AG09319 (cell line): ENCODE measurements around the gene TIMM44.

Experiments
- DNase-seq: peaks from one replicate; pipeline ENCODE4 v3.0.0-alpha.2; 2010; ENCODE audit warnings: low read depth; ENCODE audit errors: extremely low read depth
- TF ChIP-seq, protein P1 (sequence below): IDR thresholded peaks from 2 replicates; pipeline ENCODE4 v1.5.1; 2011; ENCODE audit warnings: low read depth, mild to moderate bottlenecking, inconsistent platforms, low read length, moderate library complexity

Gene TIMM44

DNA sequence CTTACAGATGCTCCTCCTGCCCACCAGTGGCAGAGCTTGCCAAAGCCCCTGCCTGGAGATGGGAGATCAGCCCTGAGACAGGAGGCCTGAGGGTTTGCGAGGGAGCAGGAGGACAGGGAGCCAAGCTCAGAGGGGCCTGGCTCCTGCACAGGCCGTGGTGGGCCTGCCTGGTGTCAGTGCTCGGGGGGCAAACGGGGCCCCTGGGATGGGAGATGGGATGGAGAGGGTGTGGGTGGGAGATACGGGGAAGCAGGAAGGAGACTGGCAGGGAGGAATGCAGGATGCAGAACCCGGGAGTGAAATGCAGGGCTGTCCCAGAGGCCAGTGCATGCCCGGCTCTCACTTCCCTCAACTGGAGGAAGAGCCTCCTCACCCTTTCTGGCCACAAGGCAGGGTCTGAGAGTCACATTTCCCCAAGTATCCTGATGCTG is 42.0 kb upstream of the TIMM44 start:
- TF ChIP-seq, protein P1, sequence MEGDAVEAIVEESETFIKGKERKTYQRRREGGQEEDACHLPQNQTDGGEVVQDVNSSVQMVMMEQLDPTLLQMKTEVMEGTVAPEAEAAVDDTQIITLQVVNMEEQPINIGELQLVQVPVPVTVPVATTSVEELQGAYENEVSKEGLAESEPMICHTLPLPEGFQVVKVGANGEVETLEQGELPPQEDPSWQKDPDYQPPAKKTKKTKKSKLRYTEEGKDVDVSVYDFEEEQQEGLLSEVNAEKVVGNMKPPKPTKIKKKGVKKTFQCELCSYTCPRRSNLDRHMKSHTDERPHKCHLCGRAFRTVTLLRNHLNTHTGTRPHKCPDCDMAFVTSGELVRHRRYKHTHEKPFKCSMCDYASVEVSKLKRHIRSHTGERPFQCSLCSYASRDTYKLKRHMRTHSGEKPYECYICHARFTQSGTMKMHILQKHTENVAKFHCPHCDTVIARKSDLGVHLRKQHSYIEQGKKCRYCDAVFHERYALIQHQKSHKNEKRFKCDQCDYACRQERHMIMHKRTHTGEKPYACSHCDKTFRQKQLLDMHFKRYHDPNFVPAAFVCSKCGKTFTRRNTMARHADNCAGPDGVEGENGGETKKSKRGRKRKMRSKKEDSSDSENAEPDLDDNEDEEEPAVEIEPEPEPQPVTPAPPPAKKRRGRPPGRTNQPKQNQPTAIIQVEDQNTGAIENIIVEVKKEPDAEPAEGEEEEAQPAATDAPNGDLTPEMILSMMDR: no peak
- no peak for DNase-seq

DNA sequence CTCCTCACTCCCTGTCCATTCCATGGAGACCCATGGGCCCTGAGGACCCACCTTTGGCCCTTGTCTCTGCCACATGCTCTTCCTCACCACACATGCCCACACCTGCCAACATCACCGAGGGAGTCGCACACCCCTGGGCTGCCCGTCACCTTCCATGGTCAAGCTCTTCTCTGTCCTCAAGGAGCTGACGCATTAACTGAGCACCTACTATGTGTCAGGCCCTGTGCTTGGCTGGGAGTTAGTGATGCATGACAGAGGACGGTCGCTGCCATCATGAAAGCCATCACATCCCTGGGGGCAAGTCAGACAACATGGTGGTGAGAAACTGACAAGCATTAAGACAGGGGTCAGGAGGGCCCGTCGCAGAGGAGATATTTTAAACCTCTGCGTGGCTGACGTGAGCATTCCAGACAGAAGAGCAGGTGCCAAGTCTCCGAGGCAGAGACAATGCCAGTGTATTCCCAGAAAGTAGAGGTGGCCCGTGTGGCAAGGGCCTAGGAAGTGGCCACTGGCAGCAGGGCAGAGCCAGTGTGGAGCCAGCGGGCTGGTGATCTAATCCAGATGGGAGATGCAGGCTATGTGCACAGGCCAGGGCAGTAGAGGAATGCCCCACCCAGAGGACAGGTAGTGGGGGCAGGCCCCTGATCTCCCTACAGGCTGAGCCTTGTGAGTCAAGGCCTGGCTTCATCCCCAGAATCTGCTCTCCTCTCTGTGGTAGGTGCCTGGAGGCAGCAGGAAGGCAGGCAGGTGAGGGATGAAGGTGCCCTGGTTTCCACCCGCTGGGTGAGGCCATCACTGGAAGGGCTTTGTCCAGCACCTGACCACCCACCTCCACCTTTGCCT is 40.8 kb upstream of the TIMM44 start:
- TF ChIP-seq, protein P1: no peak

DNA sequence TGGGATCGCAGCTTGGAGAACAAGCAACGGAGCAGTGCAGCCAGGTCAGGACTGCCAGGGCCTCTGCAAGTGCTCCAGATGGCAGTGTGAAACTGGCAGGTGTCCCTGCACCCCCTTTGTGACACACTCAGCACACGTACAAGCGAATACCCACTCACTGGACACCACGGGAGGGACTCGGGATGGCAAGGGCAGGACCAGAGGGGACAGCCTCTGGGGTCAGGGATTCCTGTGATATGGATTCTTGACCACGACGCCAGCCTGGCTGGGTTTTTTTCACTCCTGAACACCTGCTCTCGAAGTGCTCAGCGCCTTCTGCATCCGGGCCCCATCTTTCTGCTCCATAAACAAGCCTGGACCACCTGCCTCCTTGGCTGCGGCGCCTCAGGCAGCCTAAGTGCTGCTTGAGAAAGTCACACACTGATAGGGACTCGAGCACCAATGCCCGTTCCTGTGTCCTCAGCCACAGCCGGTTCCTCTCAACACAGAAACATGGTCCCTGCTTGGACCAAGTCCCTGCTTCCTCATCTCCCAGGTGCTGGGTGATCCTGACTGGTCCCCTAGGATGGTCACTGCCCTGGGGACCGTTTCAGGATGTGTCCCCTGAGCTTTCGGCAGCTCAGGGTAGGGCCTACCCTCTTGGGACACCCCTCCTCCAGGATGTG is 40.0 kb upstream of the TIMM44 start:
- DNase-seq: no peak
- TF ChIP-seq, protein P1: no peak

More for the DNA sequence above, 40.8 kb upstream of the TIMM44 start:
- no peak for DNase-seq

DNA sequence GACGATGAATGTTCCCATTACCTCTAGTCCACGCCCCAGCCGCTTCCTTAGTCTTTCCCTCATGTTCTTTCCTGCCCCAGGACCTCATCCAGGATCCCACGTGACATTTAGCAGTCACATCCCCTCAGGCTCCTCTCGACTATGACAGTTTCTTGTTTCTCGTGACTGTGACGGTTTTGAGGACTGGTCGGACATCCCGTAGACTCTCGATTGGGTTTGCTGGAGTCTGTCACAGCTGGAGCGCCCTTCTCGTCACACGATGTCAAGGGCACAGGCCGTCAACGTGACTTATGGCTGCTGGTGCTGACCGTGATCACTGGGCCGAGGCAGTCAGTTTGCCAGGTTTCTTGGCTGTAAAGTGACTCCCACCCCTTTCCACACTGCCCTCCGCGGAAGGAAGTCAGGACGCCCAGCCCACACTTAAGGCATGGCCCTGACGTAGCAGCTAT is 39.2 kb upstream of the TIMM44 start:
- DNase-seq: no peak
- TF ChIP-seq, protein P1: no peak

DNA sequence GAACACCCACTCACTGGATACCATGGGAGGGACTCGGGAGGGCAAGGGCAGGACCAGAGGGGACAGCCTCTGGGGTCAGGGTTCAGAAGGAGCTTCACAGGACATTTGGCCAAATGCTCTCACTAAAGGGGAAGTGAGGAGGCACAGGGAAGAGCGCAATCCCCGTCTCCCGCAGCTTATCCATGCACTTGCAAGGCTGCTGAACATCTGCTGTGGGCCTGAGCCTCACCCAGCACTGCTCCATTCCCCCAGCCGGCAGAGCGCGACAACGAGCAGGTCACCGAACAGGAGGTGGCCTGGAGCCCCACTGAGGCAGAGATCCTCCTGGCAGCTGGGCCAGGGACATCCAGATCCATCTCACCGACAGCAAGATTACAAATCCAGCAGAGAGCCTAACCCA is 38.6 kb upstream of the TIMM44 start:
- no peak for DNase-seq
- TF ChIP-seq, protein P1: no peak

DNA sequence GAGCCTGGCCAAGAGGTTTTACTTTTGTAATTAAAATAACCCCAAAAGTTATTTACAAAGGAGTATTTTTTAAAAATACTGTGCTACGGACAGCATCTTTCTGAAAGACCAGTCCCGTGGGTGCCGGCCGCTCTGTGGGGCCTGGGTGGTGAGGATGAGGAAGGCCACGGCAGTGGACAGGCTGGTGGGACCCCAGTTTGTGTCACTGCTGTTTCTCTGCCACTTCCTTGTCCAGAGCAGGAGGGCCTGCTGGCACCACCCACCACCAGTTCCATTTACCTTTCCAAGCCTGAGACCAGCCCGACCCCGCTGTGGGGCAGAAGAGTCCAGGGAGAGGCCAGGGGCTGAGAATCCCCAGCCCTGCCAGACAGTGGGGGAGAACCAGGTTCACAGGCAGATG is 38.2 kb upstream of the TIMM44 start:
- TF ChIP-seq, protein P1: no peak

DNA sequence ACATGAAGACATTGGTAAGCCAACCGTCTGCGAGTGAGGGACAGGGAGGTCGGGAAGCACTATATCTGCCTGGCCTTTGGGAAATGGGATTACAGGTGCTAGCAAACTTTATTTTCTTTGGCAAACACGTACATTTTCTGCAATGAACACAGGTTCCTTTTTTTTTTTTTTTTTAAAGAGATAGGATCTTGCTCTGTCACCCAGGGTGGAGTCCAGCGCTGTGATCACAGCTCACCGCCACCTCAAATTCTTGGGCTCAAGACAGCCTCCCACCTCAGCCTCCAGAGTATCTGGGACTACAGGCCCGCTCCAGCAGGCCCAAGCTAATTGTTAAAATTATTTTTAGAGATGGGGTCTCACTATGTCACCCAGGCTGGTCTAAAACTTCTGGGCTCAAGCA is 37.7 kb upstream of the TIMM44 start:
- no peak for DNase-seq
- TF ChIP-seq, protein P1: no peak

More for the DNA sequence above, 38.2 kb upstream of the TIMM44 start:
- DNase-seq: no peak
